HG03159 (cell line): ENCODE results near the gene SCT.
"Not testable (repeated sequence)": the region's sequence is repeated elsewhere in the genome, so short reads cannot be mapped to it uniquely, and the experiment has no call there.

Source experiments
- ATAC-seq: cut with Tn5 transposase; IDR thresholded peaks from one replicate; pipeline ENCODE4 v1.9.1; 2021; ENCODE audit warnings: mild to moderate bottlenecking, moderate library complexity; ENCODE audit not compliant: unreplicated experiment

The SCT gene, protein sequence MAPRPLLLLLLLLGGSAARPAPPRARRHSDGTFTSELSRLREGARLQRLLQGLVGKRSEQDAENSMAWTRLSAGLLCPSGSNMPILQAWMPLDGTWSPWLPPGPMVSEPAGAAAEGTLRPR

DNA sequence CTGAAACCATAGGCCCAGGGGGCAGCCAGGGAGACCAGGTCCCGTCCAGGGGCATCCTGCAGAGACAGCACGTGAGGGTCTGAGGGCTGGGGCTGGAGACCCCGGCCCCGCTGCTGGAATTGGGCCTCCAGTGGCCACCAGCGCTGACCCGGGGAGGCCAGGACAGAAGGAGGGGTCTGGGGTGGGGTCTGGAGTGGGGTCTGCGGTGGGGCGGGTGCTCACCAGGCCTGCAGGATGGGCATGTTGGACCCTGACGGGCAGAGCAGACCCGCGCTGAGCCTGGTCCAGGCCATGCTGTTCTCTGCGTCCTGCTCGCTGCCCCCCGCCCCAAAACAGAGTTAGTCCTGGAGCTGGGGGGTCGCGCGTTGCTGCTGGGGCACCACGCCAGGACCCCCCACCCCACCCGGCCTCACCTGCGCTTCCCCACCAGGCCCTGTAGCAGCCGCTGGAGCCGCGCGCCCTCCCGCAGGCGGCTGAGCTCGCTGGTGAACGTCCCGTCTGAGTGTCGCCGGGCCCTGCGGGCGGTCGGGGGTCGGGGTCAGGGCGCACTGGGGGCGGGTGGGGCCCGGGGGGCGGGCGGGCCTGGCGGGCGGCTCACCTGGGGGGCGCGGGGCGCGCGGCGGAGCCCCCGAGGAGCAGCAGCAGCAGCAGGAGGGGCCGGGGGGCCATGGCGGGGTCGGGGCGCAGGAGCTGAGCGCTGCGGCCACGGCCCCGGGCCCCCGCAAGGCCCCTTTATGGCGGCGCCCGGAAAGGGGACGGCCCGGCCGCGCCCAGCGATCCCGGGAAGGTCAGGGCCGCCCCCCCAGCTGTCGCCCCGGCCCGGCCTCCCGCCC lies at the start of gene SCT:
SCT (minus strand) TSS at position 707 of the 833 bp plus-strand sequence; CDS start at position 669, 38 bp downstream.
- no peak for ATAC-seq

DNA sequence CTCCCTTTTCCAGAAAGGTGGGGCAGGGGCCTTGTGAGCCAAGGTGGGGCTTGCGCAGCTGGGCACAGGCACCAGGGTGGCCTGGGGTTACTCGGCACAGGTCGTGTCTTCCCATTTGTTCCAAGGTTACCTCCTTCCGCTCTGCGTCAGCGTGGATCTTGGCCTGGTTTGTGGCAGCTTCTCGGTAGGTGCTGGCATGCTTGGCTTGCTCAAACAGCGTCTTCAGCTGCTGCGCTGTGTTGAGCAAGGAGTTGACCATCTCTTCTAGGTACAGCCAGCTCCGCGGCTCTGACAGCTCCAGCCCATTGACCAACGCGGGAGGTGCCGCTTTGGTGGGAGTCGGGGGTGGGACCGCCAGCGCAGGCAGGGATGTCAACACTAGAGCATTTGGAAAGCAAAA lies 47.4 kb upstream of the SCT start:
- no peak for ATAC-seq

DNA sequence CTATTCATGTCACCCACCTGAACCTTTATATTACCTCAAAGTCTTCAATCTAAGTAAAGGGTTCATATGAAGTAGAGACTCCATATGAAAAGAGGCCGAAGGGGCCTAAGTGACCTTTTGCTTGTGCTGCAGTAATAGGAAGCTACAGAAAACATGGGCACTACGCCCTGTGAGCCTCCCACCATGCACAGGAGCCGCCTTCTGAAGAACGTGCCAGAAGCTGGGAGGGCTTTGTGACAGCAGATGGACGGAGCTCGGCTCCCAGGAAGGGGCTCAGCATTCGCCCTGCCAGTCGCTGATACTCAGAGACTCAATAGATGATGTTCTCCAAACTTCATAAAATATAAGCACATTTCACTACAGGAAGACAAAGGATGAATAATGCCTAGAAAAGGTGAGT lies 46.9 kb upstream of the SCT start:
- ATAC-seq = no peak

DNA sequence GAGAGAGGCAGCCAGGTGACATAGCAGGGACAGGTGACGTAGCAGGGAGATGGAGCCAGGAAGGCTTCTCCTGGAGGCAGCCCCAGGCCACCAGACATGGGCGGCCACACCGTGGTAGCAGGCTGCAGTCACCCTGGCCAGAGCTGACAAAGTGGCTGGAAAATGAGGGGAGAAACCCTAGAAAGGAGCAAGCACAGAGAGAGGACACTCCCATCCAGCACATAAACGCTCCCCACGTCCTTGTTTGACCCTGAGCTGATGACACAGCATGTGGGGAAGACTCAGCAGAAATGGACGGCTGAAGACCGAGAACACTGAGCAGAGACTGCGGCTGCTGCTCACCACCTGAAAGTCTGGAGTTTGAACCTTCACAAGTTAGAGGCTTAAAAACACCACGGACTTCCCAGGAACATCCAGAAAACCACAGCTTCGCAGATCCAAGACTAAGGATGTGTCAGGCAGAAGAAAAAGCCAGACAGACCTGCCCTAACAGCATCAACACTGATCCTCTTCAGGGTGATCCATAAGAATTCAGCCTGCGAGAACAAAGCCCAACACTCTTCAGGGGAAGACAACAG lies 38.8 kb upstream of the SCT start:
- ATAC-seq = no peak

DNA sequence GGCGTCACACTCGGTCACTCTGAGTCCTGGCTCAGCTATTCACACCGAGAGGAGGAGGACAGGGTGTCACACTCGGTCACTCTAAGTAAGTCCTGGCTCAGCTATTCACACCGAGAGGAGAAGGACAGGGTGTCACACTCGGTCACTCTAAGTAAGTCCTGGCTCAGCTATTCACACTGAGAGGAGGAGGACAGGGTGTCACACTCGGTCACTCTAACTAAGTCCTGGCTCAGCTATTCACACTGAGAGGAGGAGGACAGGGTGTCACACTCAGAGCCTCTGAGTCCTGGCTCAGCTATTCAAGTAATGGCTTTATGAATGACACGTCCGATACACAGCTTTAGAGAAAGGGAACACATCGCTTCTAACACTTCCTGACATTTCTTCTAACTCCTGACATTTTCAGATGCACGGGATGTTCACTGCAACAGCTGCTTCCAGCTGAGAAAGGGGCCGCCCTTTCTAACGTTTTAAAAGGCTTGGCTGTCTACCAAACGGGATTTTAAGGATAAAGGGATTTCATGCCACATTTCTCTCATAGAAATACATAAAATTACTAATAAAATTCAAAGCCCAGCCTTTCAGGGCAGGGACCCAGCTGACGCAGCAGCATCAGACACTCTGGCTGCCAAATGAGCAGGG lies 38.2 kb upstream of the SCT start:
- no peak for ATAC-seq

DNA sequence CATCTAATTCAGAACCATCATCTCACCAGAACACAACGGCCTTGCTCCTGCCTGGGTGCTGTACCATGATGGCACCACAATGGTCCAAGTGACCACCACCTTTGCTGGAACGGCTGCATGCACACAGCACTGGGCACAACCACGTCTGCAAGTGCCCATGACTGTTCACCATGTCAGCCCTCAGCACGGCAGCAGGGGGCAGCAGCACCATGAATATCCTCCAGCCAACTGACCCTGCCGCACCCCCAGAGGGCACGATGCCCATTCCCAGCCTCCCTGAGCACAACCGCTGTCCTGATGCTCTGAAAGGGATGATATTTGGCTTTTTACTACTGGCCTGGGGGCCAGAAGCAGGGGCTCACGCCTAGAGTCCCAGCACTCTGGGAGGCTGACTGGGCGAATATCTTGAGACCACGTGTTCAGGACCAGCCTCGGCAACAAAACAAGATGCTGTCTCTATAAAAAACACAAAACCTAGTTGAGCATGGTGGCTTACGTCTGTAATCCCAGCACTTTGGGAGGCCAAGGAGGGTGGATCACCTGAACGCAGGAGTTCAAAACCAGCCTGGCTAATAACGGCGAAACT lies 35.8 kb upstream of the SCT start:
- no peak for ATAC-seq

DNA sequence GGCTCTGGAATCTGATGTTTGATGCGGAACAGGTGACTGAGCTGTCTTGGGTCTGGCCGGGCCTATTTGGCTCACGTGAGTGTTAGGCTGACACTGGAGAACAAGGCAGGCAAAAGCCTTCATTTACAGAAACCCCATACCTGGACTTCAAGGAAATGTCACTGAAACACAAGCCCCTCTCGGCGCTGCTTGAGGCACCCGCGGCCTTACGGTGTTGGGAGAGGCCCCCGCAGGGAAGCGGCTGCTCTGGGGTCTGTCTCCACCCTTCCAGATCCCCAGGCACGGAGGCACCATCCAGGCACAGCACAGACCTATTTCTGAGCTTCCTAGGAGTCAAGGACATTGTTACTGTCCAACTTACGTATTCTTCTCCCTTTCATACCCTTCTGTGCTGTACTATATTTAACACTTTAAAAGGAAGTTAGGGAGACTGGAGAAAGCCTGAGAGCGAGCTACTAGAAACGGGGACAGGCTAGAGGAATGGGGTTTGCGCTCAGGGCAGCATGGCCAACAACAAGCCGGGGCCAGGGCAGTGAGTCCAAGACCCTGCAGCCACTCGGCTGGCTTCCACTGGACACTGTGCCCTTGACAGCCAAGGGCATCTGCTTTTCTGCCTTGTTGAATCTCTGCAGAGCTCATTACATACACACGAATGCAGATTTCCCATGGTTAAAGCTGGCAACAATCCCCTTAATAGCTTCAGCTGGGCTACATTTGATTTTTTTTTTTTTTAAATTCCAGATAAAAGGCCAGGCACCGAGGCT lies 33.9 kb upstream of the SCT start:
- ATAC-seq = no peak

DNA sequence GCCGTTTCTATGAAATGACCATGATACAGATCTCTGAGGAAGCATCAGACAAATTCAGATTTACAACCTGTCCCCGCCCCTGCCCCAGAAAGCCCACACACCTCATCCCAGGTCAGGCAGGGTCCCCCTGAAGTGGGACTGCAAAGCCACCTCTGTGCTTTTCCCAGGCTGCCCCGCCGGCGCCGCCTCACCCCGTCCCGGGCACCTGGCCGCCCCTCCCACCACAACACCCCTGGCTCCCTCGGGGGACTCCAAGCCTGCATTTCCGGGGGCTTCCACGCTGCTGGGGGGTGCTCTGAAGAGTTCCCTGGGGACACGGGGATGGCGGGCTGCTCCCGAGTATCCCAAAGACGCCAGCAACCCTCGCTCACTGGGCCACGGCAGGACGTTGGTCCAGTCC lies 33.3 kb upstream of the SCT start:
- no peak for ATAC-seq

DNA sequence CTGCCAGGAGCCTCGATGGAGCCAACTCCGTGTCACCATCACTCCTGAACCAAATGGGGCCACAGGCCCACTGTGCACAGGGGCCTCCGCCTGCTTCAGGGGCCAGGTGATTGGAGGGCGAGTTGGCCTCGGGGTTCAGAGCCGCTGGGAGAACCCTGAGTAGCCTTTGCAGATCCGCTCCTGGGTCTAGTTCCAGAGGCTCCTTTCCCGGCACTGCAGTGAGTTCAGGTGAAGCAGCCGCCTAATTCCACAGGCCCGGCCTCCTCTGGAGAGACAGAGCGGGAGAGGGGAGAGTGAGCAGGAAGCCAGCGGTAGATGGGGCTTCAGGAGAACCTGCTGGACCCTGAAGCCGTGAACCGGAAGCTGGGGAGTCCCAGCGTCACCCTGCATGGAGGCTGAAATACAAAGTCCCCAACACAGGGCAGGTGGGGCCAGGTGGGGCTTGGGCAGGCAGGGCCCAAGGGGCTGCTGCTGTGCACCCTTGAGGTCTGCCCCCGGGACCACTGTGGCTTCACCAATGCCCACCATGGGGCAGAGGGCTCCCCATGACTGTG lies 32.6 kb upstream of the SCT start:
- ATAC-seq = no peak

DNA sequence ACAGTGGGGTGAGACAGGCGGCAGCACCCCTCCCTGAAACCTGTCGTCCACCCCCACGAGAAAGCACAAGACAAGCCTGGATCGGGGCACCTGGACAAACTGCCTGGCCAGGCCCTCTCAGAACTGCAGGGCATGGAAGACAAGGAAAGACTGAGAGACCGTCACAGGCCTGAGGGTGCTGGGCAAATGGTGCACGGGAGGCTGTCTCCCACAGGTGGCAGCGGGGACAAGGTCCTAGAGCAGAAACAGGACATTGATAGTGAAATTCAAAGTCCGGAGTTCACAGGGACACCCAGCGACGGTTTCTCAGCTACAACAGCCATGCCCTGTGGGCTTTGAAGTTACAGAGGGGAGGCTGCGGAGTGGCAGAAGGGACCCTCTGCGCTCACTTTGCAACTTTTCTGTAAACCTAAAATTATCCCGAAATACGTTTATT lies 30.7 kb upstream of the SCT start:
- ATAC-seq = no peak

DNA sequence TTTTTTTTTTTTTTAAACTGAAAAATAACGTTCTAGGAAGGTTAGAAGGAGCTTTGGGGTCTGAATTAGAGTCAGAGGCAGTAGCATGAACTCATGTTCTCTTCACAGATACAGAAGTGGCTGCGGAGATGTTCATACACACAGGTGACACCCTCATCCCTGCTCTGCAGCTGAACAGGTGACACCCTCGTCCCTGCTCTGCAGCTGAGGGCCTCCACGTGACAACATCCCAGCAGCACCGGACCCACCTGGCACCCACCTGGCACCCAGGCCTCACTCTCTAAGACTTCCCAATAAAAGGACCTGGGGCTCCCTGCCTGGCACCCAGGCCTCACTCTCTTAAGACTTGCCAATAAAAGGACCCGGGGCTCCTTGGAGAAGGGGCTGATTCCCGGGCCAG lies 29.9 kb upstream of the SCT start:
- ATAC-seq = no peak

DNA sequence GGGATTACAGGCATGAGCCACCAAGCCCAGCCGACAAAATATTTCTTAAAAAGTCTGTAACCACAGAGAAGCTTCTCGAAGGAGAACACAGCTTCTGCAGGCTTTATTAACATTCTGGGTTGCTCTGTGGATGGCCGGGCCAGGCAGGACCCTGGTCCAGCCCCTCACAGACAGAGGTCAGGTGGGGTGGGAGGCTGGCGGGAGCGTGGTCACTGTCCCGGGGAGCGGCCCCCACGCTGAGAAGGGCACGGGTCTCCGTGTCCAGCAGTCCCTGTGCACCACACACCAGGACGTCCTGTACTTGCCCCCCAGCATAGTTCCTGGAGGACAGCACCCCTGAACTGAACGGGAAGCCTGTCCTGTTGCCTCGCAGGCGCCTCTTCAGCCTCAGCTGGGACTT lies 29.4 kb upstream of the SCT start:
- no peak for ATAC-seq

DNA sequence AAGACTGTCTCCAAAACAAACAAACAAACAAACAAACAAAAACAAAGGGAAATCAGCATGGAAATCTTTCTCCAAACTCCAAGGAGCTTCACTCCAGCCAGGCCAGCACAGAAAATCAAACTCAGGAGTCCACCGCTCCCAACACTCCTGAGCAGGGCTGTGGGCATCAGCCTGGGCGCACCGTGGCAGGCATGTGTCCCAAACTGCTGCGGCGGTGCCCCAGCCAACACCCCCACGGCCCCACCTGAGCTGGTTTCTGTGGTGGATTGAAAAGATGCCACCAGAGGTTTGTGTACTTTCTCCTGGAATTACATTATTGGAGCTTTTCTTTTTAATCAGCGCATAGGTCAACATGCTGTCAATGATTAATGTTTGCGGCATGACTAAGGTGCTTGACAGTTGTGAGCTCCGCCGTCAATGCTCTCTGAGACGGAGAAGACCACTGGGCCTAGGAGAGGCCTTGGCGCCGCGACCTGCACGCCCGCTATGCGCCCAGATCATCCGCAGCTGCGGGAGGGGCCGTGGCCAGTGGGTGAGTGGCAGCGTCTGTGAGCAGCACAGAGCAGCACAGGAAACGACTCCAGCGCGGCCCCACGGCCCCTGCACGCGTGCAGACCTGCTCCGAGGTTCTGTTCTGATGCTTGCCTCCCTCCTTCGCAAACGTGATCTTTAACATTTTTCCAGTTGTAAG lies 28.2 kb upstream of the SCT start:
- ATAC-seq = no peak

DNA sequence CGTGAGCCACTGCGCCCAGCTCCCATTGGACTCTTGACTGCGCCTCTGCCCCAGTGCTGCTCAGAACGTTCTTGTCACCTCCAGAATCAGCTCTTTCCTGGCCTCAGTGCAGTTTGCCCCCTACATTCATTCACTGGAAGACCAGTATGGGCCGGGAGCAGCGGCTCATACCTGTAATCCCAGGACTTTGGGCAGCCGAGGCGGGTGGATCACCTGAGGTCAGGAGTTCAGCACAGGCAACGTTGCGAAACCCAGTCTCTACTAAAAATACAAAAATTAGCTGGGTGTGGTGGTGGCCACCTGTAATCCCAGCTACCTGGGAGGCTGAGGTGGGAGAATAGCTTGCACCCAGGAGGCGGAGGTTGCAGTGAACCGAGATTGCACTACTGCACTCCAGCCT lies 27.5 kb upstream of the SCT start:
- ATAC-seq = not testable (repeated sequence)

DNA sequence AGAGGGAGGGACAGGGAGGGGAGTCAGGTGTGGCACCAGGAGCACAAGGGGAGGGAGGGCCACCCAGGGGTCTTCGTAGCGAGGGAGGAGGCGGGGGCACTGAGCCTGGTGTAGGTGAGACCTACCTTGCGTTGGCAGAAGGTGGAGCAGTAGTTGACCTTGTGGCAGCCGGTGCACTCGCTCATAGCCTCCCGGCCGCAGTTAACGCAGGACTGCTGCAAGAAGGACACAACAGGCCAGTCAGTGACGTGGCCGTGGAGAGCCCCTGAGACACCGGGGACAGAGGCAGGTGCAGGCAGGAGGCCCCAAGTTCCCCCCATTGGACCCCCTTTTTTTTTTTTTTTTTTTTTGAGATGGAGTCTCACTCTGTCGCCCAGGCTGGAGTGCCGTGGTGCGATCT lies 26.9 kb upstream of the SCT start:
- no peak for ATAC-seq

DNA sequence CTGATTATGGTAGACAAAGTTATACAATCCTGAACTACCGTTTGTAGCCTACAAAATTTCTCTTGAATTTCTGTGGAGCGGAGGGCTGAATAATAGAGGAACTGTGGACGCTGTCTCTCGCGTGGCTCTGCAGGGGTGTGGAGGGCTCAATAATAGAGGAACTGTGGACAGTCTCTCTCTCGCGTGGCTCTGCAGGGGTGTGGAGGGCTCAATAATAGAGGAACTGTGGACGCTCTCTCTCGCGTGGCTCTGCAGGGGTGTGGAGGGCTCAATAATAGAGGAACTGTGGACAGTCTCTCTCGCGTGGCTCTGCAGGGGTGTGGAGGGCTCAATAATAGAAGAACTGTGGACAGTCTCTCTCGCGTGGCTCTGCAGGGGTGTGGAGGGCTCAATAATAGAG lies 26.2 kb upstream of the SCT start:
- not testable (repeated sequence) for ATAC-seq

DNA sequence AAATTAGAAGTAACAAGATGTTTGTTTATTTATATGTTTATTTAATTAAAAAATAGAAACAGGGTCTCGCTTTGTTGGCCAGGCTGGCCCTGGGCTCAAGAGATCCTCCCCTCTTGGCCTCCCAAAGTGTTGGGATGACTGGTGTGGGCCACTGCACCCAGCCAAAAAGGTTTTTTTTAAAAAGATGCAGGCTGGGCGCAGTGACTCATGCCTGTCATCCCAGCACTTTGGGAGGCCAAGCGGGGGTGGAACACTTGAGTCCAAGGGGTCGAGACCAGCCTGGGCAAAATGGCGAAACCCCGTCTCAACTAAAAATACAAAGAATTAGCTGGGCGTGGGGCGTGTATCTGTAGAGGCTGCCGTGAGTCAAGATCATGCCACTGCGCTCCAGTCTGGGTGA lies 23.5 kb upstream of the SCT start:
- no peak for ATAC-seq

DNA sequence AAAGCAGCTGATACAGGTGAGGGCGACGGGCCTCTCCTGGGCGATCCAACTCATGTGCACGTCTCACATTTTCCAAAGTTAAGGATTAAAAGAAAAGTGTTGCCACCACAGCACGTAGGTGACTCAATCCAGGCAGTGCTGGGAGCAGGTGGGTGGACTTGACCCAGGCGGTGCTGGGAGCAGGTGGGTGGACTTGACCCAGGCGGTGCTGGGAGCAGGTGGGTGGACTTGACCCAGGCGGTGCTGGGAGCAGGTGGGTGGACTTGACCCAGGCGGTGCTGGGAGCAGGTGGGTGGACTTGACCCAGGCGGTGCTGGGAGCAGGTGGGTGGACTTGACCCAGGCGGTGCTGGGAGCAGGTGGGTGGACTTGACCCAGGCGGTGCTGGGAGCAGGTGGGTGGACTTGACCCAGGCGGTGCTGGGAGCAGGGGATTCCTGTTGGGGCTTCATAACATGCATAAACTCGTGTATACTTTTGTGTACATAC lies 20.7 kb upstream of the SCT start:
- ATAC-seq = not testable (repeated sequence)

DNA sequence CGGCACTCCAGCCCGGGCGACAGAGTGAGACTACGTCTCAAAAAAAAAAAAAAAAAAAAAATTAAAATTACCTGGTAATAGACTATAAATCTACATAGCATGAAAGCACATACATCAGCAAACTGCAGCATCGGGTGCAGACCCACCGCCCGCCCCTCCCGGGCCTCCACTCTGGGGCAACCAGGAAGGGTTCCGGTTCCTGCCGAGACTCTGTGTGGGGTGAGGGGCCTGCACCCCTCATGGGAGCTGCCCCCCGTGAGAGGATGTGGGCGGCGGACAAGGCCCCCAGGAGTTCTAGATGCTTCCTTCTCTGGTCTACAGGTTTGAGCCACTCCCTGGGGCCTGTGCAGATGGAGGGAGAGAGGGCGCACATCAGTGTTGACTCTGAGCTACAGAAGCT lies 19.2 kb upstream of the SCT start:
- ATAC-seq = no peak

DNA sequence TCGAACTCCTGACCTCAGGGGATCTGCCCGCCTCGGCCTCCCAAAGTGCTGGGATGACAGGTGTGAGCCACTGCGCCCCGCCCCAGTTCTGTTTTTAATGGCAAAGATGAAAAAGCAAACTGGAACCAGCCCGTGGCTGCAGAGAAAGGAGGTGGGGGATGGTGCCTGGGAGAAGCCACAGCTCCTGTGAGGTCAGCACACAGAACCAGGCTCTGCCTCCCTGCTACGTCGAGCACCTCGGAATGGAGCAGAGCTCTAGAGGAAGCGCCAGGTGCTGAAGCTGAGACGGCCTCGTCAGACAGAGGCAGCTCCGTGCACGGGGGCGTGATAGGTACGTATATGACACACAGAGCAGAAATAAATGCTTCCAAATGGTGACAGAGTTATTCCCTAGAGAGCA lies 18.6 kb upstream of the SCT start:
- no peak for ATAC-seq
